Psoas muscle (tissue), 8 donors: Measurements from ENCODE around the gene TMEM108. TPM values are rescaled to one million over a fixed set of nuclear protein-coding genes. Genes with fewer than 3 reads are reported as not detected.

Source experiments
- ATAC-seq, 4 donors: fragments of 200-7000 bp; cut with Tn5 transposase; one replicate each; pipeline ENCODE4 v1.9.1; 2020; ENCODE audit warnings: moderate library complexity in 3 of 4, mild to moderate bottlenecking in 2 of 4
- DNase-seq, 2 donors: peaks; one replicate each; pipeline ENCODE4 v3.0.0-alpha.2; 2020
- H3K27ac ChIP-seq: fragments of 200-600 bp; one replicate; pipeline ENCODE4 v1.8.0; 2022
- H3K27me3 ChIP-seq, 3 donors: fragments of 200-600 bp in 1 of 3; one replicate each; pipeline versions ENCODE4 v1.6.1 to v1.8.0; 2013 to 2022; ENCODE audit warnings: low read length in 2 of 3, mild to moderate bottlenecking in 2 of 3, moderate library complexity in 1 of 3; ENCODE audit not compliant: insufficient read depth in 3 of 3
- H3K36me3 ChIP-seq, 2 donors: fragments of 200-600 bp in 1 of 2; one replicate each; pipeline versions ENCODE4 v1.6.1 to v1.8.0; 2013 to 2022; ENCODE audit warnings: low read depth in 1 of 2, mild to moderate bottlenecking in 1 of 2, moderate library complexity in 1 of 2; ENCODE audit not compliant: insufficient read depth in 1 of 2
- H3K4me1 ChIP-seq: fragments of 200-600 bp; one replicate; pipeline ENCODE4 v1.8.0; 2022
- H3K4me3 ChIP-seq: fragments of 200-600 bp; one replicate; pipeline ENCODE4 v1.8.0; 2022; ENCODE audit warnings: mild to moderate bottlenecking
- H3K9me3 ChIP-seq: fragments of 200-600 bp; one replicate; pipeline ENCODE4 v1.8.0; 2022
- WGBS, 3 donors: extraction: QIAGEN DNeasy Blood & Tissue Kit; methylation state at CpG; one replicate each; pipeline versions ENCODE4 v1.1.6 to v1.1.7; 2013; 5-methylcytosine and 5-hydroxymethylcytosine counted together
- intact Hi-C, 2 donors: fragments of 100-400 bp; cut with DNase I; formaldehyde crosslinking; loops; one replicate each; pipeline versions ENCODE4 v1.11.0 to v1.14.2; 2022
- polyA plus RNA-seq, 3 donors: library from polyadenylated mRNA; stranded (reverse); fragments of 200-250 nt; gene quantifications; one replicate each; pipeline ENCODE4 v1.2.3, GENCODE V29; 2013
- total RNA-seq, 4 donors: library from RNA; stranded (reverse); fragmentation: NEBNext Ultra II Directional in 2 of 4; extraction: Animal tissue kit (Norgen Biotek cat#: 25700) in 2 of 4; gene quantifications; one replicate each; pipeline versions ENCODE4 v1.2.1 to v1.2.4, GENCODE V29; 2021 to 2023
- TF ChIP-seq, protein P1 (sequence below): fragments of 200-600 bp; IDR thresholded peaks from one replicate; pipeline ENCODE4 v1.8.0; 2022; ENCODE audit warnings: antibody characterized with exemption
- donor health status: healthy with polysubstance abuse.
- donor health status: DM: no; HTN: no; CAD: no; lungs with moderate emphysema.
- donor health status: Bipolar disorder and iron deficiency.
- donor health status: healthy.
- donor health status: DM: yes; HTN: yes; CAD: no.
- donor health status: DM: no; HTN: no; CAD: no.
- donor health status: DM: no; HTN: no; CAD: no.
- donor health status: DM: yes; HTN: yes; CAD: no.

TMEM108 gene
- total and polyA plus RNA-seq, 7 donors, result 2.4 to 10.5 (median 6.5) TPM

DNA sequence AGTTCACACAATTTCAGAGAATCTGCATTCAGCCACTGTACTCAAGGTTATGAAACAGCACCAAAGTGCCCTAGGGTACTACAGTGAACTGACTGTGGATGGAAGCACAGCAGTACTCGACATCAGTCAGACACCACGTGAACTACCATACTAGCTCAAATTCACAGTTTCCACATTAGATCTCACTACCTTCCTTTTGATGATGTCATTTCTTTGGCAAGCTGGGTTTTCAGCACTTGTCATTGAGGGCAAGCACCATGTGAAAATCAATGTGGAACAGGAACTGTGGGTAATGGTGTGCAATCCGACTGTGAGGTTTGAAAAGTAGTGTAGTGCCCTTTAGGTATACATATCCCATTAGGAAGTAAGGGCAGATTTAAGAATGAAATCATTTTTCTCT lies 251.1 kb downstream of the TMEM108 start:
- no peak for DNase-seq
- Histone ChIP-seq H3K4me3 (no peak overlapping the region), H3K36me3 (no peaks in the 10 kb centered on the region), H3K27me3 (no peaks in the 10 kb centered on the region), H3K27ac (no peak overlapping the region), H3K9me3 (no peaks in the 10 kb centered on the region), H3K4me1 (no peaks in the 10 kb centered on the region)
- intact Hi-C loops, result no loop called here
- TF ChIP-seq, protein P1, sequence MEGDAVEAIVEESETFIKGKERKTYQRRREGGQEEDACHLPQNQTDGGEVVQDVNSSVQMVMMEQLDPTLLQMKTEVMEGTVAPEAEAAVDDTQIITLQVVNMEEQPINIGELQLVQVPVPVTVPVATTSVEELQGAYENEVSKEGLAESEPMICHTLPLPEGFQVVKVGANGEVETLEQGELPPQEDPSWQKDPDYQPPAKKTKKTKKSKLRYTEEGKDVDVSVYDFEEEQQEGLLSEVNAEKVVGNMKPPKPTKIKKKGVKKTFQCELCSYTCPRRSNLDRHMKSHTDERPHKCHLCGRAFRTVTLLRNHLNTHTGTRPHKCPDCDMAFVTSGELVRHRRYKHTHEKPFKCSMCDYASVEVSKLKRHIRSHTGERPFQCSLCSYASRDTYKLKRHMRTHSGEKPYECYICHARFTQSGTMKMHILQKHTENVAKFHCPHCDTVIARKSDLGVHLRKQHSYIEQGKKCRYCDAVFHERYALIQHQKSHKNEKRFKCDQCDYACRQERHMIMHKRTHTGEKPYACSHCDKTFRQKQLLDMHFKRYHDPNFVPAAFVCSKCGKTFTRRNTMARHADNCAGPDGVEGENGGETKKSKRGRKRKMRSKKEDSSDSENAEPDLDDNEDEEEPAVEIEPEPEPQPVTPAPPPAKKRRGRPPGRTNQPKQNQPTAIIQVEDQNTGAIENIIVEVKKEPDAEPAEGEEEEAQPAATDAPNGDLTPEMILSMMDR, result no peak
- ATAC-seq, result no peak
- WGBS, 3 donors, result 71 to 75% (median 73%) methylated on average over 3 of the region's 3 CpGs

DNA sequence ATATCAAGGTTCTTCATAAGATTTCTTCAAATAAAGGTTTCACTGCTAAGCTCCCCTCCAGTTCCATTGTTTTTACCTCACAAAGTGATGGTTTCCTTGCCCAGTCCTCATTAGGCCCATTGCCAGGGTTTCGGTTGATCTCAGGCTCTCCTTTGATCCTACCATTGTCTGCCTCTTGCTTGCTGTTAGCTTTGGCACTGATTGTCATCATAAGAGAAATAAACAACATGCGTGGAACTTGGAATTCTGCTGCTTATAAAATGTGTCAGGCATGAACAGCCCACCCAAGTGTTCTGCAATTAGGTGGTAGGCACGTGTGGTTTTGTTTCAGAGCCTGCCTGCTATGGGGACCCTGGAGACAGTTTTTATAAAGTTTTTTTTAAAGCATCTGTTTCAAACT lies 254.1 kb downstream of the TMEM108 start:
- Histone ChIP-seq H3K36me3 (no peaks in the 10 kb centered on the region), H3K4me3 (no peak overlapping the region), H3K9me3 (no peaks in the 10 kb centered on the region), H3K27ac (no peak overlapping the region), H3K27me3 (no peaks in the 10 kb centered on the region), H3K4me1 (peaks cover 8% of the 10 kb centered on the region)
- 41 to 49% (median 47%) methylated on average over 3 of the region's 3 CpGs for WGBS, 3 donors
- ATAC-seq, result no peak
- intact Hi-C loops, result loop anchor here in 1 of 2 donors (10.0 kb wide), 1 partner anchor 207 kb away; no protein-coding TSS in a partner anchor
- no peak for DNase-seq
- TF ChIP-seq, protein P1, result no peak

DNA sequence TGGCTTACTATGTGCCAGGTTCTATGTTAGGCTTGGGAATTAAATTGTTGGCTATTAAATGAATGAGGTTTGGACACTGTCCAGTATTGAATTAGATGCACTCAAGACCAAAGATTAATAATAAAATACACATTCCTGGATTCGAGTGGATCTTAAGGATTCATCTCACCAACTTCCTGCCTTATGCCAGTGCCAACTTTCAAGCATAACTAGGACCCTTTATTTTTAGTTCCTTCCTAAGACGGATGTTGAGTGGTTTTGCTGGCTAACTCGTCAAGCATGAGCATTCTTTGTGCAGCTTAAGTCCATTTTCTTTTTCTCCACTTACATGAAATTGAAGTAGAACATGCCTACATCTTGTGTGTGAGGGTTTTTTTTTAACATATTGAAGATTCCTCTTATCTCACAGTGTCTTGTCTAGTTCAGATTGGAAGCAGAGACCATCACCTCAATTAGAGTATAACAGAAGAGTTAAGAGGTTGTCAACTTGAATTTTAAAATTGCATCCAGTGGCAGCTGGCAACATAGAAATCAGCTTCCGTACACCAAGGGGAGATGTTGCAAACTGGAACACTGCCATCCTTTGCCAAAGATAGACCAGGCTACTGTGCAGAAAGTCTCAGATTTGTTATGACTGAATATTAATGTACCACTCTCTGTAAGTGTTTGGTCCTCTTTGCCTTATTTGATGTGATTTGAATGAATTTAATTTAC lies 255.4 kb downstream of the TMEM108 start:
- intact Hi-C loops, result loop anchor here in 1 of 2 donors (10.0 kb wide), 1 partner anchor 209 kb away; no protein-coding TSS in a partner anchor
- Histone ChIP-seq H3K9me3 (no peaks in the 10 kb centered on the region), H3K27me3 (no peaks in the 10 kb centered on the region), H3K27ac (no peak overlapping the region), H3K4me3 (no peak overlapping the region), H3K36me3 (no peaks in the 10 kb centered on the region), H3K4me1 (peaks cover 8% of the 10 kb centered on the region)
- DNase-seq (no peak), ATAC-seq (no peak)
- 17 to 34% (median 20%) methylated on average over 4 of the region's 4 CpGs for whole genome bisulfite sequencing, 3 donors
- TF ChIP-seq, protein P1, result no peak

DNA sequence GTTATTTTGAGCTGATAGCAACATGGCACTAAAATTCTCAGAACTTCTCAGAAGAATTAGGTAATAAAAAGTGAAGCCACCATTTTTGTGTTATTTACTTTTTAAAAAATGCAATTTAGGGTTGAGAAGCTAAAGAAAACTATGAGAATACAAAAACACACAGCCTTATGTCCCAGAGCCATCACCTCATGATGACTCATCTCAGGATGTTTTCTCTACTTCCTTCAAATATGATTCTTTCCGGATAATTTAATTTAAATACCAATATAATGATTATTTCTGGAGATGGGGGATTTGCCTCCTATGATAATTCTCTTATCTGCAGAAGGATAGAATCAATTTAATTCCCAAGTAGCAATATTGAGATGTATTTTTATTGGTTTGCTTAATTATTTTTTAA lies 256.1 kb downstream of the TMEM108 start:
- intact Hi-C loops, result loop anchor here in 1 of 2 donors (10.0 kb wide), 1 partner anchor 209 kb away; no protein-coding TSS in a partner anchor
- peaks cover 8% of the 10 kb centered on the region for H3K4me1 ChIP-seq
- TF ChIP-seq, protein P1, result no peak
- no peak for DNase-seq
- 68 to 71% (median 68%) methylated on average over 1 of the region's 1 CpG for WGBS, 3 donors
- H3K4me3 ChIP-seq, result no peak overlapping the region
- no peak for ATAC-seq
- H3K36me3 ChIP-seq, result no peaks in the 10 kb centered on the region
- H3K9me3 ChIP-seq, result no peaks in the 10 kb centered on the region
- no peak overlapping the region for H3K27ac ChIP-seq
- H3K27me3 ChIP-seq, result no peaks in the 10 kb centered on the region
